Fibroblast of peridontal ligament (primary cell): ENCODE measurements around the gene GPR148.
A peak's percentile ranks its signal among the peaks of the same experiment; 100 is the strongest.
"Not testable (repeated sequence)": the region's sequence is repeated elsewhere in the genome, so short reads cannot be mapped to it uniquely, and the experiment has no call there.

ENCODE experiments used
- DNase-seq: peaks from one replicate; pipeline ENCODE4 v3.0.0-alpha.2; 2010; ENCODE audit errors: extremely low read depth

GPR148 gene, protein sequence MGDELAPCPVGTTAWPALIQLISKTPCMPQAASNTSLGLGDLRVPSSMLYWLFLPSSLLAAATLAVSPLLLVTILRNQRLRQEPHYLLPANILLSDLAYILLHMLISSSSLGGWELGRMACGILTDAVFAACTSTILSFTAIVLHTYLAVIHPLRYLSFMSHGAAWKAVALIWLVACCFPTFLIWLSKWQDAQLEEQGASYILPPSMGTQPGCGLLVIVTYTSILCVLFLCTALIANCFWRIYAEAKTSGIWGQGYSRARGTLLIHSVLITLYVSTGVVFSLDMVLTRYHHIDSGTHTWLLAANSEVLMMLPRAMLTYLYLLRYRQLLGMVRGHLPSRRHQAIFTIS

DNA sequence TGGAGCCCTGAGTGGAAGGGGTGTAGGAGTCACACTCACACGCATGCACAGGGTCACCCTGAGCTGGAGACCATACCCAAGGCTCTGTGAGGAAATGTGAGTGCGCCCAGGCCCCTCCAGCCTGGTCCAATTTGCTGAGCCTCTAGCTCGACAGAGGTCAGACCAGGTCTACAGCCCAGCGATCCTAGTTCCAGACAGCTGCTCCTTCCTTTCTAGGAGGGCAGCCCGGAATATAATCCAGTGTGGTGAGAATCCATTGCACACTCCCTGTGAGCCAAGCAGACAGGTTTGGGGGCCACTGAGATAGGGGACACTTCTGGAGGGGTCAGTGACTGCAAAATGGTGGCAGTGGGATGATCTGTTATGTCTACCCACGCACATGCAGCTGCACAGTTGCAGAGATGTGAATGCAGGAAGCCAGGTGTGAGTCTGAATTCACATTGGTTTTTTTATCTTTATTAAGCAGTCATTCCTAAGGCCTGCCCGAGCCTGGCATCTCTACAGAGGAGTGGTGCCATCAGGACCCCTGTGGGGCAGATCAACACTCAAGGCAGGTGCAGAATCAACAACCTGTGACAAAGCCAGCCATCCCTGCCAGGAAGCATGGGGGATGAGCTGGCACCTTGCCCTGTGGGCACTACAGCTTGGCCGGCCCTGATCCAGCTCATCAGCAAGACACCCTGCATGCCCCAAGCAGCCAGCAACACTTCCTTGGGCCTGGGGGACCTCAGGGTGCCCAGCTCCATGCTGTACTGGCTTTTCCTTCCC is at the start of gene GPR148:
GPR148 (plus strand) TSS at position 522 of the 768 bp plus-strand sequence; CDS start at position 604, 82 bp downstream.
- DNase-seq = no peak

DNA sequence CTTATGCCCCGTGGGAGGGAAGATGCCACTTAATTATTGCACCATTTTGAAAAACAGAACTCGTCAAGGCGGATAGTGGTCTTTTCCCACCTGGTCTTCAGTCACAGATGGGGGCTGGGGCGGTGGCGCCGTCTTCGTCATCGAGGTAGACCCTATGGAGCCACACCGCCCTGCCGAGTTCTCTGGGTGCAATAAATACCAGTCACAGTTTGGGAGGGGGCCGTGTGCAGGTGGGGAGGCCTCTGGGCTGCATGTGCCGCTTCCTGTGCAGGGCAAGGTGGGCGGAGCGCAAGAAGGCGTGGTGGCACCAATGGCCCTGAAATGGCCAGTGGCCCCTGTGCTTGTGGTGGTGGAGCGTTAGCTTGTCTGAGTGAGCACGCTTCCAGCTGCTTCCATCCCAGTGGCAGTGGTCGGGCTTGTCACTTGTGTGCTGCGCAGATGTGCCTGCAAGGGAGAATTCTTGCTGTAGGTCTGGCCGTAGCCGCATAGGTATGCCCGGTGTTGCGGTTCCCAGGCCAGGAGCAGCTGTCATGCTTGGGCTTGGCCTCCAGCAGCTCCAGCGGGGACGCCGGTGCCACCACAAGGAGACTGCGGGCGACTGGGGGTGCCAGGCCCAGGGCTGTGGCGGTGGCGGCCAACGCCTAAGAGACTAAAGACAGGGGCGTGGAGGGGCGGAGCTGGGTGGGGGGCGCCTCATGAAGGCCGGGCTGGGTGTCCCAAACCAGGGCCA is 36.7 kb upstream of the GPR148 start:
- not testable (repeated sequence) for DNase-seq

GRCh38 chr2:130693474-130693873 is 35.4 kb upstream of the GPR148 start:
- DNase-seq = not testable (repeated sequence)

- DNase-seq = not testable (repeated sequence)
Observed at GRCh38 chr2:130703250-130703649, 25.6 kb upstream of the GPR148 start.

- not testable (repeated sequence) for DNase-seq
Observed at GRCh38 chr2:130714795-130715194, 14.1 kb upstream of the GPR148 start.

- DNase-seq = no peak
Observed at GRCh38 chr2:130720036-130720435, 8.8 kb upstream of the GPR148 start.

- DNase-seq = no peak
Observed at GRCh38 chr2:130720528-130720927, 8.3 kb upstream of the GPR148 start.

DNA sequence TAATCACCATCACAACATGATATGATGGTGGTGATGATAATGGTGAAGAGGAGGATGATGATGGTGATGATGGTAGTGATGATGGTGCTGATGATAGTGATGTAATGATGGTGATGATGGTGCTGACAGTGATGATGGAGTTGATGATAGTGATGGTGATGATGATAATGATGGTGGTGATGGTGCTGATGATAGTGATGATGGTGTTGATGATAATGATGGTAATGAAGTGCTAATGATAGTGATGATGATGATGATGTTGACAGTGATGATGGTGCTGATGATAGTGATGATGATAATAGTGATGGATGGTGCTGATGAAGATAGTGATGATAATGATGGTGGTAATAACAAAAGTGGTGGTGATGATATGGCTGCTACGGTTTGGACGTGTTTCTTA is 4.4 kb upstream of the GPR148 start:
- DNase-seq = no peak

- no peak for DNase-seq
Observed at GRCh38 chr2:130726614-130727180, 2.2 kb upstream of the GPR148 start.

DNA sequence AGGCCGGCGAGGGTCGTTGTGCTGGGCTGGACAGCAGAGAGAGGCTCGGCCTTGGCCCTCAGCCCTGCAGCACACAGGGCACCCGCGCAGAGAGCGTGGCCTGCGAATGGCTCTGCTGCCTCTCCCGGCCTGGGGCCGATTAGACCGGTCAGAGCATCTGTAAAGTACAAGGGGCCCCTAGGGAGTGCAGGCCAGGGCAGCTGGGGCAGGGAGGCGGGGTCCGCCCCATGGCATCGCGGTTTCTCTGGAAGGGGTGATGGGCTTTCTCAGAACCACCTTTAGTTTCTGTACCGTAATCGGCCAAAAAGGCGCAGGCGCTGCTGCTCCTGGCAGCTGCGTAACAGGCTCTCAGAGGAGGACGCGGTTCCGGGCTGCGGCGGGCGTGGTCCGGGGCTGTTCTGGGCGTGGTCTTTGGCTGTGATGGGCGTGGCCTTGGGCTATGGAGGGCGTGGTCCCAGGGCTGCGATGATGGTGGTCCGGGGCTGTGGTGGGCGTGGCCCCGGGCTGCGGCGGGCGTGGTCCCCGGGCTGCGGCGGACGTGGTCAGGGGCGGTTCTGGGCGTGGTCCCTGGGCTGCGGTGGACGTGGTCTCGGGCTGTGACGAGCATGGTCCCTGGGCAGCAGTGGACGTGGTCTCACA is 1.5 kb upstream of the GPR148 start:
- peak; percentile 8 for DNase-seq

DNA sequence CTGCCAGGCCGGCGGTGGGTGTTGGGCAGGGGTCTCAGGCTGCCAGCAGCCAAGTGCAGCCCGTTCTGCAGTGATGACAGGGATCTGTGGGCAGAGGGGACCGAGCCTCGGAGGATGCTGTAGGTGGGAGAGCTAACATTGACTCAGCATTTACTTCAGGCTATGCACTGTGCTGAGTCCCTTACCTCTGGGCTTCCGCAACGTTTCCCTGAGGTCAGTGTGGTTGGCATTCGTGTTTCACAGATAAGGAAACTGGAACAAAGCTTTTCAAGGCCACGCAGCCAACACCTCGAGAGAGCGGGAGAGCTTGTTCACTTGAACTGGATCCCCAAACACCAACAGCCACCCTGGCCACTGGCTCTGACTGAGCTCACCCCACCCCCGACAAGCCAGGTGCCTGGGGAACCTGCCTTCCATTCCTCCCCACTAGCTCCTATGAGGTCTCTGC is 839 bp upstream of the GPR148 start:
- no peak for DNase-seq

DNA sequence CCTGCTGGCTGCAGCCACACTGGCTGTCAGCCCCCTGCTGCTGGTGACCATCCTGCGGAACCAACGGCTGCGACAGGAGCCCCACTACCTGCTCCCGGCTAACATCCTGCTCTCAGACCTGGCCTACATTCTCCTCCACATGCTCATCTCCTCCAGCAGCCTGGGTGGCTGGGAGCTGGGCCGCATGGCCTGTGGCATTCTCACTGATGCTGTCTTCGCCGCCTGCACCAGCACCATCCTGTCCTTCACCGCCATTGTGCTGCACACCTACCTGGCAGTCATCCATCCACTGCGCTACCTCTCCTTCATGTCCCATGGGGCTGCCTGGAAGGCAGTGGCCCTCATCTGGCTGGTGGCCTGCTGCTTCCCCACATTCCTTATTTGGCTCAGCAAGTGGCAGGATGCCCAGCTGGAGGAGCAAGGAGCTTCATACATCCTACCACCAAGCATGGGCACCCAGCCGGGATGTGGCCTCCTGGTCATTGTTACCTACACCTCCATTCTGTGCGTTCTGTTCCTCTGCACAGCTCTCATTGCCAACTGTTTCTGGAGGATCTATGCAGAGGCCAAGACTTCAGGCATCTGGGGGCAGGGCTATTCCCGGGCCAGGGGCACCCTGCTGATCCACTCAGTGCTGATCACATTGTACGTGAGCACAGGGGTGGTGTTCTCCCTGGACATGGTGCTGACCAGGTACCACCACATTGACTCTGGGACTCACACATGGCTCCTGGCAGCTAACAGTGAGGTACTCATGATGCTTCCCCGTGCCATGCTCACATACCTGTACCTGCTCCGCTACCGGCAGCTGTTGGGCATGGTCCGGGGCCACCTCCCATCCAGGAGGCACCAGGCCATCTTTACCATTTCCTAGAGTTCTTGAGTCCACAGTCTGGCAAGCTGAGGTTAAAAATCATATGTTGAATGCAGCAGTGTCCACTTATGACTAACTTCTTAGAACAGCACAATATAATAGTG is 741 bp downstream of the GPR148 start:
- DNase-seq = no peak

- not testable (repeated sequence) for DNase-seq
Observed at GRCh38 chr2:130732257-130732656, 3.4 kb downstream of the GPR148 start.

DNA sequence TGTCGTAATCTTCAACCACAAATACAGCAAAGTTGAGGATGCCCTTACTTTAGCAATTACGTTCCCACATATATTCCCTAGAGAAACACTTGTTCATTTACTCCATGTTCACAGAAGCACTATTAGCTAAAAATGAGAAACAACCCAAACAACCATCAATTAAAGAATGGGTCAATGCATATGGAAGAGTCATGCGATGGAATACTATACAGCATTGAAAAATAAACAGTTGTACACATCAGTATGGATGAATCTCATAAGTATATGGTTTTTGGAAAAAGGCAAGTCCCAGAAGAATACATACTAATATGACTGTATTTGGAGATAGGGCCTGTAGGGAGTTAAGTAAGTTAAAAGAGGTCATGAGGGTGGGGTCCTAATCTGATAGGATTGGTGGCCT is 6.3 kb downstream of the GPR148 start:
- no peak for DNase-seq

GRCh38 chr2:130736487-130736886 is 7.6 kb downstream of the GPR148 start:
- DNase-seq = no peak

DNA sequence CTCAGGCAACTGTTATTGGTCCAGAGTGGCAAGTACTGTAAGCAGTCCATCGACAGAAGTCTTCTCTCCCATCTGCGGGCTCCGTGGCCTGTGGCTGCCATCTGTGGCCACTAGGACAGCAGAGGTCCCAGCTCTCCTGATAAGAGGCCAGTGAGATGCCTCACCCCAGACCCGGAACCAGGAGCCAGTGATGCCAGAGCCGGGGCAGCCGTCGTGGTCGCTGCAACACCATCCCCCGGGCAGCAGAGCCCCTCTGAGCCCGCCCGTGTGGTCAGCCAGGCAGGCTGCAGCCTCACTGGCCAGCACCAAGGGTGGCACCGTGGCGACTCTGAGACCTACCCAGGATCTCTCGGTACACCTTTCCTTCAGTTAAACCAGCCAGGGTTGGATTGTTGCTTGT is 8.7 kb downstream of the GPR148 start:
- DNase-seq = no peak

- no peak for DNase-seq
Observed at GRCh38 chr2:130740671-130741070, 11.8 kb downstream of the GPR148 start.

- DNase-seq = no peak
Observed at GRCh38 chr2:130743278-130743677, 14.4 kb downstream of the GPR148 start.

GRCh38 chr2:130744287-130745117 is 15.6 kb downstream of the GPR148 start:
- no peak for DNase-seq
